H1 (cell line): ENCODE results near the gene DENND11. TPM values are rescaled to one million over a fixed set of nuclear protein-coding genes. Genes with fewer than 3 reads are reported as not detected.

ENCODE experiments used
- CTCF ChIA-PET: fragments of 300-600 bp; sonication (Branson Sonifier 250); formaldehyde crosslinking; loops from one replicate; lab custom pipeline; 2021; ENCODE audit not compliant: partially characterized antibody; lab: Charles Lee
- POLR2A ChIA-PET: fragments of 300-600 bp; sonication (Branson Sonifier 250); formaldehyde crosslinking; loops from one replicate; lab custom pipeline; 2021; ENCODE audit warnings: inconsistent platforms; ENCODE audit not compliant: partially characterized antibody; lab: Charles Lee
- DNase-seq, 2 experiments: peaks; one replicate each; pipeline versions ENCODE4 v3.0.0 to v3.0.0-alpha.2; 2010 to 2022; ENCODE audit warnings: low spot score in 2 of 2, low read depth in 1 of 2, mixed read lengths in 1 of 2
- FAIRE-seq: peaks from 2 replicates; lab custom pipeline; 2011; peaks lifted over from hg19 to GRCh38; lab: Jason Lieb, UNC
- H2AFZ ChIP-seq: 2 replicates; pipeline ENCODE4 v1.8.1; 2012; ENCODE audit warnings: low read length, inconsistent platforms
- H2AK5ac ChIP-seq: 2 replicates; pipeline ENCODE4 v1.6.1; 2013; ENCODE audit warnings: low read depth, low read length
- H2BK120ac ChIP-seq: replicated peaks from 2 replicates; pipeline ENCODE3; 2013; ENCODE audit warnings: low read depth, low read length, inconsistent platforms
- H2BK12ac ChIP-seq: 2 replicates; pipeline ENCODE4 v1.6.1; 2013; ENCODE audit warnings: low read depth, low read length
- H2BK15ac ChIP-seq: 2 replicates; pipeline ENCODE4 v1.6.1; 2013; ENCODE audit warnings: low read length
- H2BK20ac ChIP-seq: 2 replicates; pipeline ENCODE4 v1.6.1; 2013; ENCODE audit warnings: low read length
- H2BK5ac ChIP-seq: 2 replicates; pipeline ENCODE4 v1.6.1; 2013; ENCODE audit warnings: low read depth, low read length
- H3K14ac ChIP-seq: 2 replicates; pipeline ENCODE4 v1.6.1; 2013; ENCODE audit warnings: inconsistent platforms; ENCODE audit not compliant: insufficient read length
- H3K18ac ChIP-seq: 2 replicates; pipeline ENCODE4 v1.6.1; 2013; ENCODE audit warnings: low read length; ENCODE audit errors: extremely low read depth
- H3K23ac ChIP-seq: 2 replicates; pipeline ENCODE4 v1.6.1; 2013; ENCODE audit warnings: inconsistent platforms; ENCODE audit not compliant: insufficient read length
- H3K23me2 ChIP-seq: 2 replicates; pipeline ENCODE4 v1.6.1; 2013; ENCODE audit warnings: low read depth, low read length
- H3K27ac ChIP-seq: 2 replicates; pipeline ENCODE4 v1.6.1; 2011; ENCODE audit warnings: low read depth, low read length, inconsistent platforms
- H3K27me3 ChIP-seq, 4 experiments: replicated peaks in 1 of 4; 1 replicate in 1 of 4; 2 replicates in 3 of 4; pipeline versions ENCODE4 v1.6.1 to v1.8.1; 2011 to 2013; ENCODE audit warnings: low read length in 3 of 4, mild to moderate bottlenecking in 3 of 4, inconsistent platforms in 2 of 4, mixed read lengths in 2 of 4, moderate library complexity in 1 of 4; ENCODE audit not compliant: control insufficient read depth in 3 of 4, insufficient read depth in 3 of 4; ENCODE audit errors: extremely low read depth in 1 of 4
- H3K36me3 ChIP-seq, 4 experiments: 2 replicates each; pipeline versions ENCODE4 v1.6.1 to v1.8.1; 2011 to 2013; ENCODE audit warnings: mild to moderate bottlenecking in 4 of 4, low read length in 3 of 4, moderate library complexity in 2 of 4, control low read depth in 1 of 4, inconsistent platforms in 1 of 4; ENCODE audit not compliant: insufficient read depth in 4 of 4, control insufficient read depth in 2 of 4
- H3K4ac ChIP-seq: replicated peaks from 2 replicates; pipeline ENCODE3; 2013; ENCODE audit warnings: low read length, low read depth, mixed read lengths, inconsistent platforms; ENCODE audit not compliant: insufficient read length
- H3K4me1 ChIP-seq, 4 experiments: replicated peaks in 1 of 4; 1 replicate in 1 of 4; 2 replicates in 3 of 4; pipeline versions ENCODE4 v1.6.1 to v1.8.1; 2011 to 2013; ENCODE audit warnings: low read length in 3 of 4, inconsistent platforms in 2 of 4, mixed read lengths in 1 of 4; ENCODE audit not compliant: insufficient read depth in 4 of 4, control insufficient read depth in 3 of 4
- H3K4me2 ChIP-seq, 2 experiments: 2 replicates each; pipeline versions ENCODE4 v1.6.1 to v1.8.1; 2011 to 2013; ENCODE audit warnings: low read depth in 2 of 2, low read length in 2 of 2, control low read depth in 1 of 2, inconsistent platforms in 1 of 2, mild to moderate bottlenecking in 1 of 2; ENCODE audit not compliant: insufficient read depth in 1 of 2
- H3K4me3 ChIP-seq, 4 experiments: fragments of 200-600, 300-600 bp in 1 of 4; sonication (generic), shearing (Covaris generic), sonication (Bioruptor Twin) in 1 of 4; 2 replicates each; pipeline versions ENCODE4 v1.5.1 to v1.8.1; 2011 to 2016; ENCODE audit warnings: low read length in 4 of 4, low read depth in 3 of 4, control low read depth in 2 of 4, inconsistent platforms in 2 of 4, mild to moderate bottlenecking in 2 of 4, mixed read lengths in 1 of 4, moderate library complexity in 1 of 4; ENCODE audit not compliant: insufficient read depth in 2 of 4; ENCODE audit errors: extremely low read depth in 1 of 4
- H3K56ac ChIP-seq: replicated peaks from 2 replicates; pipeline ENCODE3; 2013; ENCODE audit warnings: low read depth, mild to moderate bottlenecking, mixed read lengths, low read length, inconsistent platforms; ENCODE audit not compliant: insufficient read length
- H3K79me1 ChIP-seq: 2 replicates; pipeline ENCODE4 v1.6.1; 2013; ENCODE audit warnings: low read depth, low read length, control low read depth
- H3K79me2 ChIP-seq, 2 experiments: 2 replicates each; pipeline versions ENCODE4 v1.6.1 to v1.8.1; 2012 to 2013; ENCODE audit warnings: low read length in 2 of 2, mild to moderate bottlenecking in 2 of 2, inconsistent platforms in 1 of 2; ENCODE audit not compliant: insufficient read depth in 2 of 2, control insufficient read depth in 1 of 2
- H3K9ac ChIP-seq, 4 experiments: replicated peaks in 1 of 4; 1 replicate in 1 of 4; 2 replicates in 3 of 4; pipeline versions ENCODE4 v1.6.1 to v1.8.1; 2011 to 2013; ENCODE audit warnings: low read depth in 3 of 4, low read length in 3 of 4, control low read depth in 2 of 4, mild to moderate bottlenecking in 2 of 4, moderate library complexity in 2 of 4, inconsistent platforms in 1 of 4; ENCODE audit errors: extremely low read depth in 1 of 4
- H3K9me3 ChIP-seq, 2 experiments: 2 replicates each; pipeline versions ENCODE4 v1.6.1 to v1.8.1; 2012 to 2013; ENCODE audit warnings: mild to moderate bottlenecking in 2 of 2, moderate library complexity in 2 of 2, control low read depth in 1 of 2, inconsistent platforms in 1 of 2, low read depth in 1 of 2, low read length in 1 of 2, mixed read lengths in 1 of 2; ENCODE audit not compliant: insufficient read depth in 2 of 2
- H4K20me1 ChIP-seq, 2 experiments: replicated peaks in 1 of 2; 2 replicates each; pipeline versions ENCODE3 to v1.8.1; 2011 to 2013; ENCODE audit warnings: inconsistent platforms in 2 of 2, low read length in 2 of 2, mild to moderate bottlenecking in 1 of 2; ENCODE audit not compliant: insufficient read depth in 2 of 2, control insufficient read depth in 1 of 2
- H4K5ac ChIP-seq: 2 replicates; pipeline ENCODE4 v1.6.1; 2013; ENCODE audit warnings: low read length, low read depth, mixed read lengths, inconsistent platforms; ENCODE audit not compliant: insufficient read length
- H4K8ac ChIP-seq: 2 replicates; pipeline ENCODE4 v1.8.0; 2013; ENCODE audit warnings: mild to moderate bottlenecking, moderate library complexity, low read length, inconsistent platforms; ENCODE audit not compliant: insufficient read depth; ENCODE audit errors: extremely low read depth
- H4K91ac ChIP-seq: replicated peaks from 2 replicates; pipeline ENCODE3; 2013; ENCODE audit warnings: low read length, mixed read lengths, inconsistent platforms; ENCODE audit not compliant: insufficient read length
- TCF12 ChIP-seq: IDR thresholded peaks from 2 replicates; pipeline ENCODE4 v1.6.1; 2011; ENCODE audit warnings: low read depth, mild to moderate bottlenecking, low read length
- WGBS, 2 experiments: shearing (Covaris generic) in 1 of 2; methylation state at CpG; one replicate each; pipeline versions ENCODE4 v1.1.6 to v1.1.7; 2013 to 2015; ENCODE audit warnings: low lambda C conversion rate in 2 of 2, mixed read lengths in 2 of 2, inconsistent platforms in 1 of 2, low coverage in 1 of 2, missing lambda C conversion rate in 1 of 2; ENCODE audit not compliant: insufficient replicate concordance in 2 of 2, insufficient coverage in 1 of 2, insufficient read length in 1 of 2; ENCODE audit errors: extremely low coverage in 1 of 2, missing lambda C conversion rate in 1 of 2; 5-methylcytosine and 5-hydroxymethylcytosine counted together
- polyA plus RNA-seq, 7 experiments: library from polyadenylated mRNA; depleted of rRNA in 3 of 7; stranded (reverse) in 5 of 7; unstranded in 2 of 7; fragments of >200 nt in 5 of 7; fragments of 200-250 nt in 2 of 7; gene quantifications; 1 replicate in 5 of 7; 2 replicates in 1 of 7; 4 replicates in 1 of 7; pipeline versions ENCODE4 v1.2.1 to v1.2.3, GENCODE V29; 2011 to 2013; ENCODE audit warnings: missing spikeins in 2 of 7, mixed read lengths in 2 of 7
- total RNA-seq: library from RNA; stranded (reverse); fragmentation: NEBNext Ultra II Directional; extraction: Animal tissue kit (Norgen Biotek cat#: 25700); gene quantifications from 2 replicates; pipeline ENCODE4 v1.2.1, GENCODE V29; 2021

Gene DENND11
- total and polyA plus RNA-seq, 2 of the 8 experiments (the other 6 are each of a cell fraction or from before 2014, with no cell fraction given) = 8.0 to 26.8 TPM

- CTCF ChIA-PET = interaction anchor here (0.9 to 1.4 kb wide), 3 partner anchors 15 to 70 kb away, joined by 3 to 6 read pairs (median 3); partner anchors contain the start of genes DENND11 and SSBP1
Observed at GRCh38 chr7:141715794-141716689, 14.1 kb upstream of the DENND11 start.

More at GRCh38 chr7:141715794-141716689, 14.1 kb upstream of the DENND11 start:
- Histone ChIP-seq H4K5ac (no peak overlapping the region), H3K9ac (no peak overlapping the region; a peak in 1 of 7 replicates), H3K56ac (no peak overlapping the region), H3K27me3 (no peaks in the 10 kb centered on the region), H3K4ac (no peak overlapping the region), H4K8ac (no peak overlapping the region), H3K27ac (no peak overlapping the region), H2AK5ac (no peak overlapping the region), H4K20me1 (no peaks in the 10 kb centered on the region), H3K36me3 (no peaks in the 10 kb centered on the region), H3K23ac (no peak overlapping the region), H2BK20ac (no peak overlapping the region), H2AFZ (peak overlapping the region; percentile 66; the same call in 1 of the 2 replicates), H3K23me2 (peaks cover 3% of the 10 kb centered on the region; the same call in 1 of the 2 replicates), H2BK5ac (no peak overlapping the region), H3K4me3 (peak overlapping the region in 1 of 4 experiments; percentile 33; a peak in 2 of 8 replicates), H3K4me1 (peaks cover 0 to 7% (median 0%) of the 10 kb centered on the region in 4 experiments; a peak in 1 of 7 replicates), H3K18ac (no peak overlapping the region), H3K14ac (peak overlapping the region; percentile 80), H4K91ac (no peak overlapping the region), H3K79me2 (no peaks in the 10 kb centered on the region), H3K79me1 (no peaks in the 10 kb centered on the region), H2BK15ac (no peak overlapping the region), H2BK120ac (no peak overlapping the region), H2BK12ac (0 out of 2 replicates have a peak overlapping the region, but pooled peaks have one; percentile 42), H3K4me2 (peak overlapping the region; percentile 36 to 50), H3K9me3 (no peaks in the 10 kb centered on the region)
- POLR2A ChIA-PET = interaction anchor here (0.5 to 4.3 kb wide), 5 partner anchors 16 to 22 kb away, joined by 3 to 21 read pairs (median 4); partner anchors contain the start of gene SSBP1
- WGBS, 2 experiments = 77 to 100% methylated on average over 1 to 5 of the region's 6 CpGs
- DNase-seq (no peak), FAIRE-seq (peak; percentile 13)
- TF ChIP-seq TCF12 = no peak
